Activated naive CD4-positive, alpha-beta T cell treated with anti-CD3 and anti-CD28 coated beads, Interleukin-2, amount 50 U/mL, for 24 hours (primary cell): Measurements from ENCODE around the gene TP73.
"Not testable (repeated sequence)": the region's sequence is repeated elsewhere in the genome, so short reads cannot be mapped to it uniquely, and the experiment has no call there.

Experiments used
- H3K27ac Mint-ChIP-seq: one replicate; pipeline ENCODE4 v1.8.0; 2021; ENCODE audit warnings: mild to moderate bottlenecking, mixed read lengths
- H3K27me3 Mint-ChIP-seq: one replicate; pipeline ENCODE4 v1.8.0; 2021; ENCODE audit warnings: mixed read lengths
- H3K36me3 Mint-ChIP-seq: one replicate; pipeline ENCODE4 v1.8.0; 2021; ENCODE audit warnings: mixed read lengths
- H3K4me1 Mint-ChIP-seq: one replicate; pipeline ENCODE4 v1.8.0; 2021; ENCODE audit warnings: mixed read lengths
- H3K4me3 Mint-ChIP-seq: one replicate; pipeline ENCODE4 v1.8.0; 2021; ENCODE audit warnings: mild to moderate bottlenecking, mixed read lengths
- H3K9me3 Mint-ChIP-seq: one replicate; pipeline ENCODE4 v1.8.0; 2021; ENCODE audit warnings: mixed read lengths

TP73 gene

GRCh38 chr1:3745590-3746381 lies 93.5 kb downstream of the TP73 start:
- Mint-ChIP-seq H3K36me3 (no peaks in the 10 kb centered on the region), H3K9me3 (no peaks in the 10 kb centered on the region), H3K4me1 (peaks cover 33% of the 10 kb centered on the region), H3K4me3 (peak overlapping the region; percentile 86), H3K27me3 (no peaks in the 10 kb centered on the region), H3K27ac (peak overlapping the region; percentile 56)

GRCh38 chr1:3746389-3746829 lies 94.1 kb downstream of the TP73 start:
- no peaks in the 10 kb centered on the region for H3K9me3 Mint-ChIP-seq
- no peaks in the 10 kb centered on the region for H3K27me3 Mint-ChIP-seq
- H3K27ac Mint-ChIP-seq = no peak overlapping the region
- peaks cover 33% of the 10 kb centered on the region for H3K4me1 Mint-ChIP-seq
- peak overlapping the region; percentile 86 for H3K4me3 Mint-ChIP-seq
- no peaks in the 10 kb centered on the region for H3K36me3 Mint-ChIP-seq

- Mint-ChIP-seq H3K4me1 (peaks cover 33% of the 10 kb centered on the region), H3K36me3 (no peaks in the 10 kb centered on the region), H3K4me3 (peak overlapping the region; percentile 86), H3K27ac (no peak overlapping the region), H3K9me3 (no peaks in the 10 kb centered on the region), H3K27me3 (no peaks in the 10 kb centered on the region)
These were observed 94.7 kb downstream of the TP73 start for GRCh38 chr1:3746830-3747521.

- no peaks in the 10 kb centered on the region for H3K27me3 Mint-ChIP-seq
- peaks cover 33% of the 10 kb centered on the region for H3K4me1 Mint-ChIP-seq
- peak overlapping the region; percentile 79 for H3K4me3 Mint-ChIP-seq
- no peaks in the 10 kb centered on the region for H3K9me3 Mint-ChIP-seq
- no peaks in the 10 kb centered on the region for H3K36me3 Mint-ChIP-seq
- H3K27ac Mint-ChIP-seq = no peak overlapping the region
These were observed 95.2 kb downstream of the TP73 start for GRCh38 chr1:3747522-3747848.

- H3K27ac Mint-ChIP-seq = no peak overlapping the region
- no peaks in the 10 kb centered on the region for H3K36me3 Mint-ChIP-seq
- no peaks in the 10 kb centered on the region for H3K9me3 Mint-ChIP-seq
- no peaks in the 10 kb centered on the region for H3K27me3 Mint-ChIP-seq
- peak overlapping the region; percentile 79 for H3K4me3 Mint-ChIP-seq
- H3K4me1 Mint-ChIP-seq = peaks cover 33% of the 10 kb centered on the region
These were observed 95.6 kb downstream of the TP73 start for GRCh38 chr1:3747903-3748302.

- Mint-ChIP-seq H3K4me1 (peaks cover 30% of the 10 kb centered on the region), H3K4me3 (peak overlapping the region; percentile 79)
- H3K27me3 Mint-ChIP-seq, H3K27ac Mint-ChIP-seq, H3K36me3 Mint-ChIP-seq, H3K9me3 Mint-ChIP-seq: not testable (repeated sequence)
These were observed 96.1 kb downstream of the TP73 start for GRCh38 chr1:3748316-3748900.

GRCh38 chr1:3749512-3749911 lies 97.2 kb downstream of the TP73 start:
- Mint-ChIP-seq H3K4me3 (no peak overlapping the region), H3K36me3 (no peaks in the 10 kb centered on the region), H3K9me3 (no peaks in the 10 kb centered on the region), H3K4me1 (peaks cover 27% of the 10 kb centered on the region), H3K27ac (no peak overlapping the region), H3K27me3 (no peaks in the 10 kb centered on the region)

GRCh38 chr1:3750741-3751140 lies 98.4 kb downstream of the TP73 start:
- Mint-ChIP-seq H3K36me3 (no peaks in the 10 kb centered on the region), H3K9me3 (no peaks in the 10 kb centered on the region), H3K27me3 (no peaks in the 10 kb centered on the region), H3K4me3 (no peak overlapping the region), H3K4me1 (peaks cover 15% of the 10 kb centered on the region), H3K27ac (no peak overlapping the region)

- no peaks in the 10 kb centered on the region for H3K9me3 Mint-ChIP-seq
- H3K4me1 Mint-ChIP-seq = peaks cover 10% of the 10 kb centered on the region
- H3K4me3 Mint-ChIP-seq = no peak within 1 kb of the TSS
- H3K27ac Mint-ChIP-seq = no peak within 1 kb of the TSS
- no peaks in the 10 kb centered on the region for H3K27me3 Mint-ChIP-seq
- H3K36me3 Mint-ChIP-seq = no peaks in the 10 kb centered on the region
These were observed 100.2 kb downstream of the TP73 start, which contains the start of gene CCDC27 for GRCh38 chr1:3752400-3752945. Gene CCDC27 (plus strand): TSS chr1:3752450. CDS start chr1:3752482, 32 bp downstream.

GRCh38 chr1:3753656-3754454 lies 101.5 kb downstream of the TP73 start:
- no peaks in the 10 kb centered on the region for H3K27me3 Mint-ChIP-seq
- H3K27ac Mint-ChIP-seq = no peak overlapping the region
- no peaks in the 10 kb centered on the region for H3K4me1 Mint-ChIP-seq
- no peaks in the 10 kb centered on the region for H3K36me3 Mint-ChIP-seq
- H3K9me3 Mint-ChIP-seq = no peaks in the 10 kb centered on the region
- H3K4me3 Mint-ChIP-seq = no peak overlapping the region

- Mint-ChIP-seq H3K9me3 (no peaks in the 10 kb centered on the region), H3K27me3 (peaks cover 11% of the 10 kb centered on the region), H3K4me3 (no peak overlapping the region), H3K4me1 (no peaks in the 10 kb centered on the region), H3K36me3 (no peaks in the 10 kb centered on the region), H3K27ac (no peak overlapping the region)
These were observed 104.1 kb downstream of the TP73 start for GRCh38 chr1:3756394-3756793.

- no peaks in the 10 kb centered on the region for H3K36me3 Mint-ChIP-seq
- no peaks in the 10 kb centered on the region for H3K4me1 Mint-ChIP-seq
- H3K4me3 Mint-ChIP-seq = no peak overlapping the region
- H3K27ac Mint-ChIP-seq = no peak overlapping the region
- no peaks in the 10 kb centered on the region for H3K9me3 Mint-ChIP-seq
- peaks cover 12% of the 10 kb centered on the region for H3K27me3 Mint-ChIP-seq
These were observed 106.8 kb downstream of the TP73 start for GRCh38 chr1:3759164-3759563.

- H3K4me1 Mint-ChIP-seq = no peaks in the 10 kb centered on the region
- peaks cover 14% of the 10 kb centered on the region for H3K27me3 Mint-ChIP-seq
- H3K36me3 Mint-ChIP-seq = no peaks in the 10 kb centered on the region
- H3K4me3 Mint-ChIP-seq = no peak overlapping the region
- no peaks in the 10 kb centered on the region for H3K9me3 Mint-ChIP-seq
- H3K27ac Mint-ChIP-seq = no peak overlapping the region
These were observed 107.5 kb downstream of the TP73 start for GRCh38 chr1:3759796-3760195.

GRCh38 chr1:3761296-3762010 lies 109.1 kb downstream of the TP73 start:
- Mint-ChIP-seq H3K36me3 (no peaks in the 10 kb centered on the region), H3K4me1 (no peaks in the 10 kb centered on the region), H3K9me3 (no peaks in the 10 kb centered on the region), H3K27me3 (peaks cover 14% of the 10 kb centered on the region), H3K4me3 (no peak overlapping the region), H3K27ac (no peak overlapping the region)
